WTC11 (cell line): ENCODE results near the gene GPLD1.

ENCODE experiments used
- ATF2 ChIP-seq: sonication (generic); formaldehyde crosslinking; IDR thresholded peaks from 2 replicates; pipeline ENCODE4 v1.8.1; 2022; ENCODE audit warnings: low read depth, missing genetic modification reagents, borderline replicate concordance
- CTCF ChIP-seq: fragments of 200-600 bp; IDR thresholded peaks from 2 replicates; pipeline ENCODE4 v1.8.0; 2022; ENCODE audit warnings: antibody characterized with exemption
- ERG ChIP-seq: fragments of 250-450 bp; sonication (Bioruptor Pico); IDR thresholded peaks from 2 replicates; pipeline ENCODE4 v1.8.0; 2021; ENCODE audit warnings: mild to moderate bottlenecking
- MLX ChIP-seq: sonication (generic); formaldehyde crosslinking; IDR thresholded peaks from 2 replicates; pipeline ENCODE4 v1.8.1; 2023; ENCODE audit warnings: mild to moderate bottlenecking, missing genetic modification reagents, moderate library complexity
- OVOL2 ChIP-seq: fragments of 250-450 bp; sonication (Bioruptor Pico); IDR thresholded peaks from 2 replicates; pipeline ENCODE4 v1.9.0; 2021; ENCODE audit warnings: mild to moderate bottlenecking, borderline replicate concordance

- TF ChIP-seq ATF2 (CRISPR knock-in tag) = no peak
- TF ChIP-seq OVOL2 (CRISPR knock-in tag) = no peak
- no peak for TF ChIP-seq MLX (CRISPR knock-in tag)
- TF ChIP-seq CTCF = no peak
- no peak for TF ChIP-seq ERG (CRISPR knock-in tag)
Observed at GRCh38 chr6:24381476-24382219, 107.7 kb downstream of the GPLD1 start.
